ENCODE data around the gene CCSER1.

- TF ChIP-seq CTCF (IDR thresholded peaks at IDR 0.05 in 8 of 11, conservative IDR thresholded peaks at IDR 0.05 in 3 of 11) (no peak), POLR2A (IDR thresholded peaks at IDR 0.05) (no peak)
Observed at GRCh38 chr4:90211174-90211573, 84.0 kb downstream of the CCSER1 start.
